Lower leg skin (tissue), 3 donors: Measurements from ENCODE around the gene MRPL33.

Experiments
- CTCF ChIP-seq, 3 donors: fragments of 450-650 bp; IDR thresholded peaks; one replicate each; pipeline ENCODE4 v1.5.1; 2016; ENCODE audit warnings: antibody characterized with exemption in 3 of 3, mild to moderate bottlenecking in 3 of 3, moderate library complexity in 2 of 3
- POLR2A ChIP-seq, 2 donors: fragments of 450-650 bp; IDR thresholded peaks; one replicate each; pipeline ENCODE4 v1.6.1; 2016 to 2017; ENCODE audit warnings: antibody characterized with exemption in 2 of 2, mild to moderate bottlenecking in 1 of 2, moderate library complexity in 1 of 2

GRCh38 chr2:27823135-27823534 is 51.6 kb downstream of the MRPL33 start:
- TF ChIP-seq CTCF (IDR thresholded peaks at IDR 0.05) (no peak), POLR2A (IDR thresholded peaks at IDR 0.05) (no peak)
